Neural cell (in vitro differentiated cells): Measurements from ENCODE around the gene RNASE4. TPM values are rescaled to one million over a fixed set of nuclear protein-coding genes. Genes with fewer than 3 reads are reported as not detected.

Experiments used
- H2AFZ ChIP-seq: fragments of 200-600, 300-800 bp; sonication (generic), shearing (Covaris generic); 2 replicates; pipeline ENCODE4 v1.6.0; 2014; ENCODE audit warnings: low read depth, mild to moderate bottlenecking, antibody characterized with exemption, low read length, moderate library complexity
- H3F3A ChIP-seq: fragments of 200-600 bp; shearing (Covaris generic); 2 replicates; pipeline ENCODE4 v1.6.1; 2016; ENCODE audit warnings: mild to moderate bottlenecking, moderate library complexity, mixed read lengths, antibody characterized with exemption, low read length; ENCODE audit not compliant: insufficient read depth, poor library complexity, severe bottlenecking
- H3K27ac ChIP-seq: fragments of 200-600, 300-800 bp; sonication (generic), shearing (Covaris generic); 2 replicates; pipeline ENCODE4 v1.5.1; 2014; ENCODE audit warnings: mild to moderate bottlenecking, low read length, moderate library complexity
- H3K27me3 ChIP-seq: fragments of 300-800, 200-600 bp; sonication (generic), shearing (Covaris generic); 2 replicates; pipeline ENCODE4 v1.6.0; 2014; ENCODE audit warnings: mild to moderate bottlenecking, low read depth, low read length, moderate library complexity; ENCODE audit not compliant: insufficient read depth
- H3K36me3 ChIP-seq: fragments of 300-800, 200-600 bp; sonication (generic), shearing (Covaris generic); 2 replicates; pipeline ENCODE4 v1.5.1; 2014; ENCODE audit warnings: mild to moderate bottlenecking, antibody characterized with exemption, low read length, moderate library complexity; ENCODE audit not compliant: insufficient read depth
- H3K4me2 ChIP-seq: fragments of 300-800, 200-600 bp; sonication (generic), shearing (Covaris generic); 2 replicates; pipeline ENCODE4 v1.6.0; 2014; ENCODE audit warnings: mild to moderate bottlenecking, low read length
- H3K4me3 ChIP-seq: fragments of 300-800, 200-600 bp; sonication (generic), shearing (Covaris generic); 2 replicates; pipeline ENCODE4 v1.5.1; 2014; ENCODE audit warnings: mild to moderate bottlenecking, low read length, moderate library complexity
- H3K79me2 ChIP-seq: fragments of 200-600 bp; shearing (Covaris generic); replicated peaks from 2 replicates; pipeline ENCODE4 v1.6.0; 2014; ENCODE audit warnings: mild to moderate bottlenecking, low read length, moderate library complexity; ENCODE audit not compliant: insufficient read depth
- H3K9ac ChIP-seq: fragments of 300-800, 200-600 bp; sonication (generic), shearing (Covaris generic); 2 replicates; pipeline ENCODE4 v1.6.1; 2016; ENCODE audit warnings: mild to moderate bottlenecking, low read length, mixed read lengths
- H3K9me2 ChIP-seq: fragments of 200-600 bp; shearing (Covaris generic); 2 replicates; pipeline ENCODE4 v1.6.1; 2016; ENCODE audit warnings: mild to moderate bottlenecking, low read length, mixed read lengths; ENCODE audit not compliant: insufficient read depth
- H3K9me3 ChIP-seq: fragments of 200-600, 300-800 bp; sonication (generic), shearing (Covaris generic); 2 replicates; pipeline ENCODE4 v1.6.1; 2016; ENCODE audit warnings: mild to moderate bottlenecking, mixed run types, low read length, moderate library complexity, mixed read lengths
- H4K20me1 ChIP-seq: fragments of 200-600 bp; shearing (Covaris generic); 2 replicates; pipeline ENCODE4 v1.6.1; 2016; ENCODE audit warnings: mild to moderate bottlenecking, mixed run types; ENCODE audit not compliant: insufficient read depth
- EP300 ChIP-seq: fragments of 450-650 bp; conservative IDR thresholded peaks from 2 replicates; pipeline ENCODE4 v1.6.1; 2014; ENCODE audit warnings: antibody characterized with exemption, mild to moderate bottlenecking, moderate library complexity; ENCODE audit not compliant: poor library complexity, severe bottlenecking
- EZH2 ChIP-seq: fragments of 200-600, 300-800 bp; shearing (Covaris generic), sonication (generic); IDR thresholded peaks from 2 replicates; pipeline ENCODE4 v1.6.1; 2014; ENCODE audit warnings: antibody characterized with exemption, low read length, borderline replicate concordance, mild to moderate bottlenecking; ENCODE audit not compliant: insufficient read depth, poor library complexity, severe bottlenecking
- MXI1 ChIP-seq: fragments of 450-650 bp; conservative IDR thresholded peaks from 2 replicates; pipeline ENCODE4 v1.6.1; 2014; ENCODE audit warnings: antibody characterized with exemption, mild to moderate bottlenecking; ENCODE audit not compliant: poor library complexity, severe bottlenecking
- POLR2AphosphoS5 ChIP-seq: IDR thresholded peaks from 2 replicates; pipeline ENCODE4 v1.6.1; 2012
- RAD21 ChIP-seq: fragments of 450-650 bp; conservative IDR thresholded peaks from 2 replicates; pipeline ENCODE4 v1.6.1; 2014; ENCODE audit warnings: antibody characterized with exemption, mild to moderate bottlenecking, moderate library complexity
- SMC3 ChIP-seq: fragments of 450-650 bp; conservative IDR thresholded peaks from 2 replicates; pipeline ENCODE4 v1.6.1; 2014; ENCODE audit warnings: antibody characterized with exemption, mild to moderate bottlenecking, moderate library complexity; ENCODE audit not compliant: poor library complexity
- TAF1 ChIP-seq: IDR thresholded peaks from 2 replicates; pipeline ENCODE4 v1.6.1; 2012; ENCODE audit warnings: low read depth
- polyA plus RNA-seq: library from polyadenylated mRNA; depleted of rRNA; stranded (reverse); fragments of >200 nt; gene quantifications from 2 replicates; pipeline ENCODE4 v1.2.3, GENCODE V29; 2014
- TF ChIP-seq, protein P1 (sequence below): fragments of 450-650 bp; IDR thresholded peaks from 2 replicates; pipeline ENCODE4 v1.5.1; 2014; ENCODE audit warnings: antibody characterized with exemption, mild to moderate bottlenecking, moderate library complexity; ENCODE audit not compliant: poor library complexity, severe bottlenecking
- TF ChIP-seq, protein P2 (sequence below): IDR thresholded peaks from 2 replicates; pipeline ENCODE4 v1.6.1; 2012; ENCODE audit warnings: borderline replicate concordance

RNASE4 gene
- polyA plus RNA-seq, 1 donor from 2014 or later = 1.1 TPM

DNA sequence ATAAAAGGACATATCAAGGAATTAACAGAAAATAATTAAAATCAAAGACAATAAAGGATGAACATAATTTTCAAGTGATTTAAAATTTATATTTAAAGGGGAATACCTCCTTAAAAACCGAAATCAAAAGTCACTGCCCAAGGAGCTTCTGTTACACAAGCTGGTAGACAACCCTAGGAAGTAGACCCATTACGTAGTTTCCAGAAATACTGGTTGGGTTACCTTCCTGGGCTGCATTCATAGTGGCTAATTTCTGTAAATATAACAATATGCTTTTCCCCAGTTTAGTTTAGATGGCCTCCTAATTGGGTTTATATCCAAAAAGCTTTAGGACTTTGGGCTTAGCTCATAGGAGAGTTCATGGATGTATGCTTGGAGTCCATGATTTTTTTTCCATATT is 59.2 kb downstream of the RNASE4 start:
- Histone ChIP-seq H3K4me3 (no peak overlapping the region), H3K36me3 (no peaks in the 10 kb centered on the region), H3K4me2 (no peak overlapping the region), H3K79me2 (no peaks in the 10 kb centered on the region), H3K27ac (no peak overlapping the region), H2AFZ (no peak overlapping the region), H3K27me3 (no peaks in the 10 kb centered on the region), H4K20me1 (no peaks in the 10 kb centered on the region), H3K9ac (no peak overlapping the region), H3K9me2 (no peaks in the 10 kb centered on the region), H3K9me3 (no peaks in the 10 kb centered on the region), H3F3A (no peaks in the 10 kb centered on the region)
- TF ChIP-seq, protein P1, sequence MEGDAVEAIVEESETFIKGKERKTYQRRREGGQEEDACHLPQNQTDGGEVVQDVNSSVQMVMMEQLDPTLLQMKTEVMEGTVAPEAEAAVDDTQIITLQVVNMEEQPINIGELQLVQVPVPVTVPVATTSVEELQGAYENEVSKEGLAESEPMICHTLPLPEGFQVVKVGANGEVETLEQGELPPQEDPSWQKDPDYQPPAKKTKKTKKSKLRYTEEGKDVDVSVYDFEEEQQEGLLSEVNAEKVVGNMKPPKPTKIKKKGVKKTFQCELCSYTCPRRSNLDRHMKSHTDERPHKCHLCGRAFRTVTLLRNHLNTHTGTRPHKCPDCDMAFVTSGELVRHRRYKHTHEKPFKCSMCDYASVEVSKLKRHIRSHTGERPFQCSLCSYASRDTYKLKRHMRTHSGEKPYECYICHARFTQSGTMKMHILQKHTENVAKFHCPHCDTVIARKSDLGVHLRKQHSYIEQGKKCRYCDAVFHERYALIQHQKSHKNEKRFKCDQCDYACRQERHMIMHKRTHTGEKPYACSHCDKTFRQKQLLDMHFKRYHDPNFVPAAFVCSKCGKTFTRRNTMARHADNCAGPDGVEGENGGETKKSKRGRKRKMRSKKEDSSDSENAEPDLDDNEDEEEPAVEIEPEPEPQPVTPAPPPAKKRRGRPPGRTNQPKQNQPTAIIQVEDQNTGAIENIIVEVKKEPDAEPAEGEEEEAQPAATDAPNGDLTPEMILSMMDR = no peak
- TF ChIP-seq TAF1 (no peak), RAD21 (no peak), EZH2 (no peak), POLR2AphosphoS5 (no peak), SMC3 (no peak), EP300 (no peak), MXI1 (no peak)
- TF ChIP-seq, protein P2, sequence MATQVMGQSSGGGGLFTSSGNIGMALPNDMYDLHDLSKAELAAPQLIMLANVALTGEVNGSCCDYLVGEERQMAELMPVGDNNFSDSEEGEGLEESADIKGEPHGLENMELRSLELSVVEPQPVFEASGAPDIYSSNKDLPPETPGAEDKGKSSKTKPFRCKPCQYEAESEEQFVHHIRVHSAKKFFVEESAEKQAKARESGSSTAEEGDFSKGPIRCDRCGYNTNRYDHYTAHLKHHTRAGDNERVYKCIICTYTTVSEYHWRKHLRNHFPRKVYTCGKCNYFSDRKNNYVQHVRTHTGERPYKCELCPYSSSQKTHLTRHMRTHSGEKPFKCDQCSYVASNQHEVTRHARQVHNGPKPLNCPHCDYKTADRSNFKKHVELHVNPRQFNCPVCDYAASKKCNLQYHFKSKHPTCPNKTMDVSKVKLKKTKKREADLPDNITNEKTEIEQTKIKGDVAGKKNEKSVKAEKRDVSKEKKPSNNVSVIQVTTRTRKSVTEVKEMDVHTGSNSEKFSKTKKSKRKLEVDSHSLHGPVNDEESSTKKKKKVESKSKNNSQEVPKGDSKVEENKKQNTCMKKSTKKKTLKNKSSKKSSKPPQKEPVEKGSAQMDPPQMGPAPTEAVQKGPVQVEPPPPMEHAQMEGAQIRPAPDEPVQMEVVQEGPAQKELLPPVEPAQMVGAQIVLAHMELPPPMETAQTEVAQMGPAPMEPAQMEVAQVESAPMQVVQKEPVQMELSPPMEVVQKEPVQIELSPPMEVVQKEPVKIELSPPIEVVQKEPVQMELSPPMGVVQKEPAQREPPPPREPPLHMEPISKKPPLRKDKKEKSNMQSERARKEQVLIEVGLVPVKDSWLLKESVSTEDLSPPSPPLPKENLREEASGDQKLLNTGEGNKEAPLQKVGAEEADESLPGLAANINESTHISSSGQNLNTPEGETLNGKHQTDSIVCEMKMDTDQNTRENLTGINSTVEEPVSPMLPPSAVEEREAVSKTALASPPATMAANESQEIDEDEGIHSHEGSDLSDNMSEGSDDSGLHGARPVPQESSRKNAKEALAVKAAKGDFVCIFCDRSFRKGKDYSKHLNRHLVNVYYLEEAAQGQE = no peak

DNA sequence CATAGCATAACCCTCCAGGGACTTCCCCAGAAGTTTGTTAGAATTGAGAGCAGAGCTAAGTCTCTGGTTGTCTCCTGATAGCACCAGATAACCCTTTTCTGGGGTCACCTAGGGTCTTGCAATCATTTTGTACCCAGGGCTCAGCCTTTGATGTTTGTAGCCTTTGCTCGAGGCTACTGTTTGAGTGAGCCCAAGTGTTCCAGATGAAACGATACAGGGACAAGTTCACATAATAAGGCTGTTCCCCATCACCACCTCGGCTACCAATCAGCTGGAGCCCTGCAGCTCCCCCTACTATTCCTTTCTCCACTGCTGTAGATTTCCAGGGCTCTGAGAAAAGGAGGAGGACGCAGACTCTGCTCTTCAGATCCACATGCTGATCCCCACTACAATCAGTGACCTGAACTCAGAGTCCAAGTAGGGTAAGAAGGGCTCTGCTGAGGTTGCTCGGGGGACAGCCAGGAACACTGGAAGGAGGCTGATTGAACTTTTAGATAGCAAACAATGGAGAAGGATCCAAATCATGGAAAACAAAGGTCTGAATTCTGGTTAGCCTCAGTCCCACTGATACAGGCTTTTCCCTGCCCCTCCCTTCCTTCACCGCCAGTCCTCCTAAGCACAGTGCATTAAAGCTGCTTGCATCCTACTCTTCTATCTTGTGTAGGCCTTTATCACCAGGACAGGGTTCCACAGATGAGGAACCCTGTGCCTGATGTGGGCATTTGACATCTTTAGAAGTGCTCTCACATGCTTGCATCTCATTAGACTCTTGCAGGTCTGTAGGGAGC is 61.4 kb downstream of the RNASE4 start, which contains the start of gene EDDM3A:
TSS of gene EDDM3A (plus strand) at position 317 of the 788 bp plus-strand sequence. CDS start 1,694 bp downstream, outside the sequence.
- no peak within 1 kb of the TSS for H2AFZ ChIP-seq
- no peak within 1 kb of the TSS for H3K9ac ChIP-seq
- H3K4me2 ChIP-seq = no peak within 1 kb of the TSS
- no peaks in the 10 kb centered on the region for H3K36me3 ChIP-seq
- no peaks in the 10 kb centered on the region for H3K27me3 ChIP-seq
- no peaks in the 10 kb centered on the region for H3K9me3 ChIP-seq
- H3F3A ChIP-seq = no peaks in the 10 kb centered on the region
- TF ChIP-seq SMC3 (no peak), EP300 (no peak), MXI1 (no peak), RAD21 (no peak), TAF1 (no peak), EZH2 (no peak), POLR2AphosphoS5 (no peak)
- TF ChIP-seq, protein P2 = no peak
- TF ChIP-seq, protein P1 = no peak
- H3K79me2 ChIP-seq = no peaks in the 10 kb centered on the region
- H3K4me3 ChIP-seq = no peak within 1 kb of the TSS
- H3K27ac ChIP-seq = no peak within 1 kb of the TSS
- H4K20me1 ChIP-seq = no peaks in the 10 kb centered on the region
- H3K9me2 ChIP-seq = no peaks in the 10 kb centered on the region
